RPMI7951 (cell line): ENCODE results near the gene VTI1A. TPM values are rescaled to one million over a fixed set of nuclear protein-coding genes. Genes with fewer than 3 reads are reported as not detected.

Experiments
- DNase-seq: peaks from one replicate; pipeline ENCODE4 v3.0.0-alpha.2; 2012; ENCODE audit warnings: low read depth
- total RNA-seq: library from RNA; depleted of rRNA; stranded (reverse); fragments of >200 nt; shearing (Covaris generic); gene quantifications from 2 replicates; pipeline ENCODE4 v1.2.3, GENCODE V29; 2014

The VTI1A gene
- total RNA-seq, 1 experiment from 2014 or later, result 22.9 TPM

DNA sequence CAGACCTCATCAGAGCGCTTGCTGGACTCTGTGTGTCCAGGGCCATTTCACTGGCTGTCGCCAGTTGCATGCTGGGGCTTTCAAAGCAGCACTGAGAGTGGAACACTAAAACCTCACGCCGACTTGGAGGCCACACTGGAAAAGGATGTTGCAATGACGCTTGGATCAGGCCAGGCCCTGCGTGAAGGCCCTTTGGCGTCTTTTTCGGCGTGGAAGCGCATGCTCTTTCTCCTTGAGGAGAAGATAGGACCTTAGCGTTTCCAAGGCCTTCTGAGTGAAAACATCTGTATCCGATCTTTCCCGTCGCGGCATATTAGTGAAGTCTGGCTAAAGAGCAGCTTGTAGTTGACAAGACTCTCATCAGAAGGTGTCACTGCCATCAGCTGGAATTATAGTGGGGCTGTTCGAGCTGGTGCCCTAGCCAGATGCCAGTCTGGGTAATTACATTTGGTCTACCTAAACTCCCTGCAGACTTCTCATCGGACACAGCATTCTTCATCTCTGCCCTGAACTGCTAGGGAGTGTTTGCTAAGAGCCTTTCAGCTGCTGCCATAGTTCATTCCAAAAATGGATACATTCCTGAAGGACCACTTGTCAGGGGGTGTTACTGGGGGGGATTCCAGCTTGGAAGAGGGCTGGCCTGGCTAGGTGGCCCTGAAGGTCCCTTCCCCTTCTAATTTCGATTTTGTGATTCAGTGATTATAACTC lies 335.3 kb downstream of the VTI1A start:
- DNase-seq, result no peak

DNA sequence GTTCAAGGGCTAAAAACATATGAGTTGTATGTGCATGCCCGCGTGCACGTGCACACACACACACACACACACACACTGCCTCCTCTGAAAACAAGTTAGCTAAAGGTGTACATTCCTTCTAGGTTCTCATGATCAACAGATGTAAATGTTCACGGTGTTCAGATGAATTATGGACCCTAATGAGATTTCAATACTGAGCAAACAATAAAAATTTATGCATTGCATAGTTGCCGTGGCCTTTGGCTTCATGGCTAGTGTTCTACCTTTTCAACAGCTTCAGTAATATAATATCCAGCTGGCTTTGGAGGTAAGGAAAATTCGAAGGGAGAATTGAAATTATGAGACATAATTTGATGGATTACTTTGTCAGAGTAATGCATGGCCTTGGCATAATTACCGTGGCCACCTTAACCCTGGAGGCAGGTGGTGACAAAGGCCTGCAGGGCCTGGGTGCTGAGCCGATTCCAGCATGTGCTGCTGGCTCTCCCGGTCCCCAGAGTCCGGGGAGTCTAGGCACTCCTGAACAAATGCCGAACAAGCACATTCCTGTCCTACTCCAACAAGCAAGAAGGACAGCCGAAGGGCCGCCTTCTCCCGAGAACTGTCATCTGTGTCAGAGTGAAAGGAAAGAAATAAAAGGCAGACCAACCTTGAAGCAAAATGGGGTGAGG lies 336.5 kb downstream of the VTI1A start:
- DNase-seq, result no peak

DNA sequence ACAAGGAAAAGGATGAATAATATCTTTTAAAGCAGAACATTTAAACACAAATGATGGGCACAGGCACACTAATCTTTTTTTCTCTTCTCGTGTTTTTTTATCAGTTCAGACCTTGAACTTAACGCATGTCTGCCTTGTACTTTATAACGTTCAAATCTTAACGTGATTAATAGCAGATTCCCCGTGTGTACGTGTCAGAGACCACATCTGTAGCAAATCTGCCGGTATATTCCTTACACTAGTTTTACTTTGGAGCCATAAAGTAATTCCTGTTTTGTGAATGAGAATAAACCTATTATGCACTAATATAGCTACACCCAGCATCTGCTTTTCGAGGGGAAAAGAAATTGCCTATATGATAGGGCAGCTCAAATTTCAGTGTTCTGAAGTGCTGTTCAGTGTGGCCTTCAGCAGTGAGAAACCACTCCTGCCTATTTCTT lies 337.0 kb downstream of the VTI1A start:
- no peak for DNase-seq

DNA sequence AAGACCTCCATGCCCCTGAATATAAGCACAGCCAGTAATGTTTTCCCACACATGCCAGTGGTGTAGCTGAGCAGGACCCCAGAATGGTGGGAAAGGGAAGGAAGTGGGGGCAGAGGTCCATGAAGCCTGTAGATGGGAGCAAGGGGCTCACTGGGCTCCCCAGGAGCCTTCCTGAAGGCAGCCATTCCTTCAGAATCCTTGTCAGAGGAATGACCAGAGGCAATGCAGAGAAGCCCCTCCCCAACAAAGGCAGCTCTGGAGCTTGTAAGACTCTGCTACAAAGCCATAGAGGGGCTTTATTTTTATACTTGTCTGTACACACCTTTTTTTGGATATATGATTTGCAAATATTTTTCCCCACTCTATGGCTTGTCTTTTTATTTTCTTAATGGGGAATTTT lies 338.1 kb downstream of the VTI1A start:
- DNase-seq, result no peak

DNA sequence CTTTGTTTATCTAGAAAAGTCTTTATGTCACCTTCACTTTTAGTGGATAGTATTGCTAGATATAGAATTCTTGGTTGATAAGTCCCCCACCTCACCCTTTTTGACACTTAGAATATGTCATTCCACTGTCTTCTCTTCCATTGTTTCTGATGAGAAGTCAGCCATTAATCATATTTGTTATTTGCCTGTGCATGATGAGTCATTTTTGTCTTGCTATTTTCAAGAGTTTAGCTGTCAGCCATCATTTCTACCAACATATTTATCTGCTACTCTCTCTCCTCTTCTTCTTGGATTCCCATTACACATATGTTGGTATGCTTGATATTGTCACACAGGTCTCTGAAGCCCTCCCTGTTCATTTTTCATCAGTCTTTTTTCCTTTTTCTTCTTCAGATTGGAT lies 342.2 kb downstream of the VTI1A start:
- no peak for DNase-seq

DNA sequence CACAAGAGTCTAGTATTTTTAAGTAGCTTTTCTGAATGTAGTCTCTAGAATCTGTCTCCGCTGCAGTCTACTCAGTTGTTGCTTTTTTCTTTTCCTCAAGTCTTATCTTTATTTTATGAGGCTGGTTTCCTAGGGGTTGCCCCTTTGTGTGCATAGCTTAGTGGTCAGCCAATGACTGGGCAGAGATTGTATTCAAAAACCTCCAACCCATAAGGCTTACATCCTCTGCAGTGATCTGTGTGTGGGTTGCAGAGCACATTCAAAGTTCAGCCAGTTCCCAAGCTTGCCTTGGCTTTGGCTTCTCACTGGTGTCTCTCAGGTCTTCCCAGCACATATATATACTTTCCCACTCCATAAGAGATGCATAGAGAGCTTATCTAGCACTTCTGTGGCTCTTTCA lies 343.0 kb downstream of the VTI1A start:
- no peak for DNase-seq

DNA sequence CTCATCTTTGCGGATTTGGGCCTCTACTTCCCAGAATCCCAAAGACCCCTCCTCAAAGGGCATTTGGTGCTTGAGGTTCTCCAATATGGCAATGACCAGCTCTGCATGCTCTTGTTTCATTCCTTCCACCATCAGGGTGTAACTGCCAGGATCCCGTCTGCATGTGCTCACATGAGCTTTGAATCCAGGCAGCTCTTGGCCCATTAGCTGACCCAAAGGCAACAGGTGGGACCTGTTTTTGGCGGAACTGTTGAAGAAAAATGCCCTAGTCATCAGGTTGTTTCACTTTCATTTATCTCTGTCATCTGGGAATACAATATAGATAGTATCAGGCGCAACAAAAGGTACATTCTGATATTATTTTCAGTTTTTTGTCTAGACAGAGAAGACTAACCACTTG lies 343.9 kb downstream of the VTI1A start:
- no peak for DNase-seq

DNA sequence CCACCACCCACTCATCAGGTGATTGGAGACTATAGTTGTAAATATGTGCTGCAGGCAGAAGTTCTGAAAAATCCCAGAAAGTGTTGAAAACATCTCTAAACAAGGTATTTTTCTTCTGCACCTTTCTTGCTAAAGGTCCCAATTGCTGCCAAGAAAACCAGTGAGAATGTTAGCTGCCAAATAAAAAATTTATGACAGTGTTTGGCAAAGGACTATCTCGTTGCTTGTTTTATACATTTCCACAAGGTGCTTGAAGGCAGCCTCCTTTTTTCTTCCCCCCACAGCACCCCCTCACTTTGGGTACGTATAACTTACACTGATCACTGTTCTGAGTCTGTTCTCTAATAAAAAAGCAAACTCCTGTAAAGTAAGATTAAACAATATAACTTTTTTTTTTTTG lies 344.4 kb downstream of the VTI1A start:
- DNase-seq, result no peak

DNA sequence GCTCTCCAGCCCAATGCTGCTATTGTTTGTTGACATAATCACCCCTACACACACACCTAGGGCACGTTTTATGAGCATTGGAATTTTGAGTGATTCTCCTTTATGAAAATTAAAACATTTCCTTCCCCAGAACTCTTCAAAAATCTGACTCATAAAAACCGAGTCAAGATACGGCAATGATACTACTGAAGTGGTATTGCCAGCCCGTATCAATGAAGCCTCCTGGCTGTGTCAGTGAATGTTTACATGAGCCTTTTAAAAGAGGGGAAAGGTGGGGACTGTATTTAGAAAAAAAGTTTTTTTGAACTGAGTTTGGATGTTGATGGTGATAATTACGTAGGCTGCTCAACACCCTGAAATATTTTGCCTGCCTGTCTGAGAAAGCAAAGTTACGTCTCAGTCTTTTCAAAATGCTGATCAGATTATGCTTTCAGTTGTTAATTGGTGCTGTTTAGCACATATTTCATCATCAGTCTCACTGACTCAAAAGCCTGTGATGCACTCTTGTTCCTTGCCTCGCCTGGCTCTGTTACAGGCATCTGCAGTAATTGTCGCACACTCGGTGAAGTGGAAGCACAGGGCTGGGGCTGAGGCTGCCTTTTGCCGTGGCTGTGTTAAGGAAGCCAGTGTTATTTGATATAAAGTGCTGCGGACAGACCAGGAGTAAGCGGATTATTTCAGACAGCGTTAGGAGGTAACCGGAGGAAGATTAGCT lies 345.6 kb downstream of the VTI1A start:
- DNase-seq, result no peak

DNA sequence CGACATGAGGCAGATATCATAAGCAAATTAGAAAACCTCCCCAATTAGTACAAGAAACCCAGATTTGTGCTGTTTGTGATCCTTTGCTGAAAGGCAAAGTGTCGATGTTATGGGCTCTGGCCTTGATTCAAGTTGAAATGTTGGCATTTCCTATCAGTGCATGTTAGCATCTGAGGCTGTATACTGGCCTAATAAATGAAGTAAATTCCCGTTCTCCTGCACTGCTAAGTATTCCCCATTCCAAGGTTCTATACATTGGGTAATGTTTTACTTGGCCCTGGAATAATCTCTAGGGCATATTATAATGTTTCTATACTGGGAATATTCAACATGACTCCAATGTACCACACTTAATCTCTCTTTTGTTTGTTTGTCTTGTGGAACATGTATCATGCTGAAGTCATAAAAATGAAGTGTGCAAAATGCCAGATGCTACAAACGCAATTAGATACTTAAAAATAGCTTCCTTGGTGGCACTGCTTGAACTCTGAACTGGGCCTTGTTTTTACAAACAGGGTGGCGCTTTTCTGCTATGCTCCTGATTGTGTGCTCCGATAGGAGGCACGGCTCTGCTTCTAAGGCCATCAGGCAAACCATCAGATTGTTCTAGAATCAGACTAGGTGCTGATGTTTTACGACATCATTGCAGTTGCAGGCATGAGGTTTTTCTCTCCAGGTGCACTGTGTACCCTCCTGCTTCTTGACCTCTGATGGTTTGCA lies 346.3 kb downstream of the VTI1A start:
- DNase-seq, result no peak

DNA sequence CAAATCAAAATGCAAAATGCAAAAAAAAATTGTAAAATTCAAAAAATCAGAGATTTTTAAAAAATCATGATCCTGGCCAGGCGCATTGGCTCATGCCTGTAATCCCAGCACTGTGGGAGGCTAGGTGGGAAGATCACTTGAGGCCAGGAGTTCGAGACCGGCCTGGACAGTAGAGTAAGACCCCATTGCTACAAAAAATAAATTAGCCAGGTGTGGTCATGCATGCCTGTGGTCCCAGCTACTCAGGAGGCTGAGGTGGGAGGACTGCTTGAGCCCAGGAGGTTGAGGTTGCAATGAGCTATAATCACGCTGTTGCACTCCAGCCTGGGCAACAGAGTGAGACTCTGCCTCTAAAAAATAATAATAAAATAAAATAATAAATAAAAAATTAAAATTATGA lies 347.2 kb downstream of the VTI1A start:
- DNase-seq, result no peak

DNA sequence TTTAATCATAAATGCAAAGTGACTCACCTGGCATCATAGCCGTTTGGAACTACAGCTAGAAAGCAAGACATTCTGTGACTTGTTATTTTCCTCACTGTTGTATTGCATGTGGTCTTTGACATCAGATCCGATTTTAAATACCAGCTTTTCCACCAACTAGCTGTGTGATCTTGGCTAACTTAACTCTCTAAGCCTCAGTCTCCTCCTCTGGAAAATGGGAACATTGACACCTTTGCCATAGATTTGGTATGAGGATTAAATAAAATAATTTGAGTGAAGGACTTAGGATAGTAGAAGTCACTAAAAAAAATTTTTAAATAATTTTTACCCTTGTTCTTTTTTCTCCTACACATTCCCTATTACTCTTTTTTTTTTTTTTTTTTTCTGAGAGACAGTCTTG lies 348.1 kb downstream of the VTI1A start:
- DNase-seq, result no peak

DNA sequence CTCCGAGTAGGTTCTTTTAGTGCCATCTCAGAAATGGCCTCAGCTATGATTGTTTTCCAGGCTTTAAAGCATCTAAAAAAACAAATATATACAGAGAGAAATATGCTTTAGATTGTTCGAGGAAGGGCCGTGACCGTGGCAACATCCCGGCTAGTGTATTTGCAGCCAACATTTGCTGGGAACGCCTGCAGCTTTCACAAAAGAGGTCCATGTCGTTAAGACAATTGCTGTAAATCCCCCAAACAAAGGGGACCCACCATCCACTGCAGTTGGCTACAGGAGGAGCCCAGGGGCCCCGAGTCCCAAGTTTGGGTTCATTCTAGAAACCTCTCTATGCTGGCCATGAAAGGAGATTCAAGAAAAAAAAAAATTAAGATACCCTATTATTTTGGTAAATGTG lies 350.2 kb downstream of the VTI1A start:
- no peak for DNase-seq

DNA sequence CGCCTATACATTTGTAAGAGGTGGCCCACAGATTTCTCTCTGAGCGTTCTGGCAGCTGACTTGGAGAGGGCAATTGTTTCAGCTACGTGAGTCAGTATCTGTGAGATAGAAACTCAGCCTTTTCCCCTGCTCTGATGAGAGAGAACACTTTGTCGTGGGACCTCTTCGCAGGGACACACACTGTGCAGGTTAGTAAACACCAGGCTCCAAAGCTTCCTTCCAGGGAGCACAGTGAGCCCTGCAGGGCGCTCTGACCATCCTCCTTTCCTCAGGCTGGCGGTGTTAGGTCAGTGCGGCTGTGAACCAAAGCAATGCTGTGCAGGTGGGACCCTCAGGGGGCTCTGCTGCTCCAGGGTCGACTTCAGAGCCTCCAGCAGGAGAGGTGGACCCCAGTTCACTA lies 350.8 kb downstream of the VTI1A start:
- DNase-seq, result no peak

DNA sequence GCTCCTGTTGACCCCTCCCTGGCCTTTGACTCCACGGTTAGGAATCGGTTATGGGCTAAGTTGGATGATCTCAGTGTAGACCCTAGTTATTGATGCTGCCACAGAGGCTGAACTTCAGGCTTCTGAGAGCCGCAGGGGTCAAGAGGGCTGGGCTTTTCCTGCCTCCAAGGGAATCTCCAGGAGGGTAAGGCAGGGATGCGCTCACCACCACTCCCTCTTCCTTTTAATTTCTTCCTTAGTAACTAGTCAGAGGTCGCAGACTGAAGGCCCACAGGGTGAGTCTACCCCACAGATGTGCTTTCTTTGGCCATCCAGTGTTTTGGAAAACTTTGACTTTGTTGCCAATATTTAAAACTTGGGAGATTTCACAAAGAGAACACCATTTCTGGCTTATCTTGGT lies 352.0 kb downstream of the VTI1A start:
- no peak for DNase-seq

DNA sequence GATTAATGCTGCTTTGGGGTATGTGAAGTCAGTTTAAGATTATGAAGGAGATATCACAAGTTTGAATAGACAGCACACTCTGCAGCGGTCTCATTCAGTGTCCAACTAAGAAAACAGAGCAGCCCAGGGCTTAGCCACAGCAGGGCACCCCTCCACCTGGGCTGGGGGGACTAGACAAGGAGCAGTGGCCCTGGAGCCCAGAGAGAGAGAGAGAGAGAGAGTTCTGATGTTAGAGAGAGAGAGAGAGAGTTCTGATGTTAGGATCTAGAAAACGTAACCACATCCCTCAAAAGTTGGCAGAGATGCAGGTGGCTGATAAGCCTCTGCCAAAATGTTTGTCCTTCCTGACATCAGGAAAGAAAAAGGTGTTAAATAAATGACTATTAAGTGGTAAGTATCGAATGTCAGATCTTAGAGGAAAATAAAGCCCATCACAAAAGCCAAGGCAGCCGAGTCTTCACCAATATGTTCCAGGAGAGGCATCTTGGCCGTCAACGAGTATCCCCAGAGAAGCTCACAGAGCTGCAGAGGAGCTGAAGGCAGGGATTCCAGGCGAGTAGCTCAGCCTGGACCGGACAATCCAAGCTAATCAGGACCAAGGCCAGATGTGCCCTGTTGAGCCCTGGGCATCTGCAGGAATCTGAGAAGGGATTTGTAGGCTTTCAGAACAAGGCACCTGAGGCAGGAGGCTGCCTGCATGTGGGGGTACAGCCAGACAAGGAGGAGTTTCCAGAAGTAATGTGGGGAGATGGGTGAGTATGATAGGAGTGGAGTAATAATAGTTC lies 352.9 kb downstream of the VTI1A start:
- DNase-seq, result no peak

DNA sequence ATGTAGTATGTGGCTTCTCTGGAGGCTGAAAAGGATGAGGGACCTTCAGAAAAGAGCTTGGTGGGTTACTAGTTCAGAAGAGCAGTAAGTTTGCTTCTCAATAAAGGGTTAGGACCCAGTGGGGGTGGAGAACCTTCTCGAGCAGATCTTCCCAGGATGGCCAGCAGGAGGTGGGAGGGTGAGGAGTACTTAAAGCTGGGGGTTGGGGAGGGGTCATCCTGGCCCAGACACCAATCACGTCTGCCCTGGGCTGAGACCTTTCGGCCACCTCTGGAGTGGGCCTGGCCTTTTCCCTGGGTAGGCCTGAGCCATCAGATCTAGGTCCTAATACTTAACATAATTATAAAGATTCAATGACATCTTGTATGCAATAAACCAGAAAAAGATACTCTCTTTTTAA lies 354.0 kb downstream of the VTI1A start:
- no peak for DNase-seq

DNA sequence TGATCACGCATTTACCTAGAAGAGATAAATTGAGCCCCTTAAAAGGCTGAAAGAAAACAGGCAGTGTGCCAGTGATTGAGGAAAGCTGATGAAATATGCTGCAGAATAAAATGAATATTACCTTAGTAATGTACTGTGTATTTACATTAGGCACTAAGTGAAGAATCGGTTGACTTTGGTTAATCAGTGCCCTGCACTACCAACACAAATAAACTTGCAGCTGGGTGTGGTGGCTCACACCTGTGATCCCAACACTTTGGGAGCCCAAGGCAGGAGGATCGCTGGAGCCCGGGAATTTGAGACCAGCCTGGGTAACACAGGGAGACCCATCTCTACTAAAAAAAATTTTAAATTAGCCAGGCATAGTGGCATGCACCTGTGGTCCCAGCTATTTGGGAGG lies 354.7 kb downstream of the VTI1A start:
- DNase-seq, result no peak

DNA sequence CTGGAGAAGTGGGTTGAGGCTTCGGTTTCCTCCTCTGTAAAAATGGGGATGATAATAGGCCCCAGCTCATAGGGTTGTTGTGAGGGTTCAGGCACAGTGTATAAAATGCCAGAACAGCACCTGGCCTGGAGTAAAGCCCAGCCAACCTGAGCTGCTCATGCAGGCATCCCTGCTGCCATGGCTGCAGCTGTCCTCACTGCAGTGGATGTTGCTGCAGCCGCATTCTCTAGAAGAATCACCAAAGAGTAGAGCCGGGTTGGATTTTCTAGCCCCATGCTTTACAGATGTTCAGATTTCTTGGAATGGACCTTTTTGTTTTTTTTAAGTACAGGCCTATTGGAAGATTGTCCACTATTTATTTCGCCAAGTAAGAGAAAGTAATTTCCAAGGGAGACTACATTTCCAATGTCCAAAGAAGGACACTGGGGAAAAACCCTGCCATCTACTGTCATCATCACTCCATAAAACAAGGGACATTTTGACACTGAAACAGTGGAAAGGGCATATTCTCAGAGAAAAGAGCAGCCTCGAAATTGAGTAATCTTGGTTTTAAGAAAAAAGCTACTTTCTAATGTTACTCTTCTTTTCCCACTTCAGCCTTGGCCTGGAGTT lies 355.5 kb downstream of the VTI1A start:
- DNase-seq, result no peak

DNA sequence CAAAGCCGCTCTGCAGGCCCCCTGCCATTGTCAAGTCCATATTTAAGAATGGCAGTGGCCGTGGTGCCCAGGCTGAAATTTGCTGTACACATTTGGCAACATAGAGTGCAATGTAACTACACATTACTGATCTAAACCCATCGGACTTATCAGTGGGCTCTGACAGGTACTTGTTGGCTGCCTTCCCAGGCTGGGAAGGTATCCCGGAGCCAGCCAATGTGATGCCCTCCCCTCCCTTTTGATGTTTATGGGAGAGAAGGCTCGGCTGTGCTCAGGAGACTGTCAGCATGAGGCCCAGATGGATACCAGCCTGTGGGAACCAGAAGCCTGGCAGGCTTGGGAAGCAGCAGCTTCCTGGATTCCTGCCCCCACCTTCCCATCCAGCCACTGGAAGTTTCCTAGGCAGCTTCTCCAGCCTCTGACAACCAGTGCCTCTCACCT lies 357.0 kb downstream of the VTI1A start:
- no peak for DNase-seq

DNA sequence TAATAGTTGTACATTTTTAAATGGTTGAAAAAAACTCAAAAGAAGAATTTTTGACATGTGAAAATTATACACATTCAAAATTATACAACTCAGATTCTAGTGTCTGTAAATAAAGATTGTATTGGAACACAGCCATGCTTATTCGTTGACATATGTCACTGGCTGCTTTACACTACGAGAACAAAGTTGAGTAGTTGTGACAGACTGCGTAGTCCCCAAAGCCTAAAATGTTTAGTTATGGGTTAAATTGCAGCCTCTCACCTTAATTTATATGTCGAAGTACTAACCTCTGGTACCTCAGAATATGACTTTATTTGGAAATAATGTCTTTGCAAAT lies 358.2 kb downstream of the VTI1A start:
- no peak for DNase-seq
